Prostate gland (tissue), 2 donors: Measurements from ENCODE around the gene FADS2. TPM values are rescaled to one million over a fixed set of nuclear protein-coding genes. Genes with fewer than 3 reads are reported as not detected.

Experiments used
- DNase-seq: peaks from one replicate; pipeline ENCODE4 v3.0.0-alpha.2; 2019; ENCODE audit warnings: low spot score
- H3K27ac ChIP-seq, 2 donors: fragments of 200-600 bp; sonication (generic); 2 replicates each; pipeline ENCODE4 v1.5.1; 2017 to 2019
- H3K27me3 ChIP-seq: fragments of 200-600 bp; sonication (generic); replicated peaks from 2 replicates; pipeline ENCODE4 v1.5.1; 2019; ENCODE audit not compliant: insufficient read depth
- H3K36me3 ChIP-seq, 2 donors: fragments of 200-600 bp; sonication (generic); 1 replicate in 1 of 2; 2 replicates in 1 of 2; pipeline versions ENCODE4 v1.5.1 to v1.8.1; 2017 to 2019
- H3K4me1 ChIP-seq: fragments of 200-600 bp; sonication (generic); replicated peaks from 2 replicates; pipeline ENCODE4 v1.5.1; 2019
- H3K4me3 ChIP-seq, 2 donors: fragments of 200-600 bp; sonication (generic); 2 replicates each; pipeline ENCODE4 v1.5.1; 2017 to 2019
- H3K9me3 ChIP-seq: fragments of 200-600 bp; sonication (generic); 2 replicates; pipeline ENCODE4 v1.5.1; 2017
- CTCF ChIP-seq, 4 experiments: fragments of 200-600 bp in 2 of 4; fragments of 450-650 bp in 2 of 4; sonication (generic) in 2 of 4; IDR thresholded peaks; 1 replicate in 3 of 4; 2 replicates in 1 of 4; pipeline ENCODE4 v1.5.1; 2016 to 2019; ENCODE audit warnings: antibody characterized with exemption in 4 of 4, mild to moderate bottlenecking in 2 of 4, moderate library complexity in 2 of 4
- POLR2A ChIP-seq: fragments of 450-650 bp; IDR thresholded peaks from one replicate; pipeline ENCODE4 v1.6.1; 2016; ENCODE audit warnings: antibody characterized with exemption, mild to moderate bottlenecking
- POLR2AphosphoS5 ChIP-seq: sonication (generic); formaldehyde crosslinking; IDR thresholded peaks from one replicate; pipeline ENCODE4 v1.6.1; 2017; ENCODE audit warnings: antibody characterized with exemption
- WGBS: methylation state at CpG from one replicate; pipeline ENCODE4 v1.1.5; 2018; 5-methylcytosine and 5-hydroxymethylcytosine counted together
- intact Hi-C: fragments of 100-400 bp; cut with DNase I; formaldehyde crosslinking; loops from one replicate; pipeline ENCODE4 v1.14.2; 2022
- total RNA-seq, 2 donors: library from RNA; depleted of rRNA; stranded (reverse); fragments of >200 nt; gene quantifications; one replicate each; pipeline ENCODE4 v1.1.0, GENCODE V29; 2016

Gene FADS2
- total RNA-seq, 2 donors from 2014 or later: 67.5 to 213 TPM

GRCh38 chr11:61826930-61827570, 1.1 kb upstream of the FADS2 start:
- intact Hi-C loops: no loop called here
- WGBS: 25% methylated on average over 23 of the region's 23 CpGs
- Histone ChIP-seq H3K4me1 (peaks cover 7% of the 10 kb centered on the region), H3K9me3 (no peaks in the 10 kb centered on the region), H3K36me3 (no peaks in the 10 kb centered on the region), H3K27ac (peak overlapping the region; percentile 77 to 86), H3K27me3 (no peaks in the 10 kb centered on the region), H3K4me3 (peak overlapping the region; percentile 44 to 71)
- no peak for DNase-seq
- TF ChIP-seq CTCF (IDR thresholded peaks at IDR 0.05): no peak
- TF ChIP-seq POLR2AphosphoS5: no peak

- no peak for DNase-seq
- intact Hi-C loops: no loop called here
- H3K4me1 ChIP-seq: peaks cover 12% of the 10 kb centered on the region
Measured at GRCh38 chr11:61828379-61828628, 204 bp downstream of the FADS2 start.

GRCh38 chr11:61828629-61829407, 718 bp downstream of the FADS2 start:
- intact Hi-C loops: no loop called here
- no peaks in the 10 kb centered on the region for H3K27me3 ChIP-seq
- H3K9me3 ChIP-seq: no peaks in the 10 kb centered on the region
- H3K27ac ChIP-seq: peak overlapping the region; percentile 77 to 86
- peak in 3 of 4 experiments; percentile 18 to 36 (median 20) for TF ChIP-seq CTCF (IDR thresholded peaks at IDR 0.05)
- no peak for TF ChIP-seq POLR2AphosphoS5
- H3K4me3 ChIP-seq: peak overlapping the region; percentile 44 to 71
- WGBS: 2% methylated on average over 44 of the region's 55 CpGs
- peaks cover 12% of the 10 kb centered on the region for H3K4me1 ChIP-seq
- H3K36me3 ChIP-seq: no peaks in the 10 kb centered on the region
- peak; percentile 37 for DNase-seq

More at GRCh38 chr11:61828379-61828628, 204 bp downstream of the FADS2 start:
- peak overlapping the region; percentile 77 to 86 for H3K27ac ChIP-seq
- no peaks in the 10 kb centered on the region for H3K9me3 ChIP-seq
- TF ChIP-seq POLR2AphosphoS5: no peak
- no peak for TF ChIP-seq CTCF (IDR thresholded peaks at IDR 0.05)
- TF ChIP-seq POLR2A: no peak
- no peaks in the 10 kb centered on the region for H3K27me3 ChIP-seq
- 0% methylated on average over 16 of the region's 16 CpGs for WGBS
- no peaks in the 10 kb centered on the region for H3K36me3 ChIP-seq
- peak overlapping the region; percentile 44 to 71 for H3K4me3 ChIP-seq

- no peaks in the 10 kb centered on the region for H3K36me3 ChIP-seq
- DNase-seq: no peak
- peaks cover 12% of the 10 kb centered on the region for H3K4me1 ChIP-seq
- 75% methylated on average over 4 of the region's 4 CpGs for WGBS
- intact Hi-C loops: no loop called here
- H3K27ac ChIP-seq: peak overlapping the region; percentile 77 to 86
- peak overlapping the region in 1 of 2 donors; percentile 71 for H3K4me3 ChIP-seq
- no peak for TF ChIP-seq POLR2A
- TF ChIP-seq CTCF (IDR thresholded peaks at IDR 0.05): no peak
- no peak for TF ChIP-seq POLR2AphosphoS5
- no peaks in the 10 kb centered on the region for H3K9me3 ChIP-seq
- no peaks in the 10 kb centered on the region for H3K27me3 ChIP-seq
Measured at GRCh38 chr11:61829806-61830205, 1.7 kb downstream of the FADS2 start.
